Bronchial epithelial cell (primary cell): Measurements from ENCODE around the gene RFC4. TPM values are rescaled to one million over a fixed set of nuclear protein-coding genes. Genes with fewer than 3 reads are reported as not detected.

Experiments
- DNase-seq: peaks from one replicate; pipeline ENCODE4 v3.0.0-alpha.2; 2010; ENCODE audit warnings: low read depth
- FAIRE-seq: peaks from 2 replicates; lab custom pipeline; 2011; peaks lifted over from hg19 to GRCh38; lab: Jason Lieb, UNC
- H3K27me3 ChIP-seq: 2 replicates; pipeline ENCODE4 v1.5.1; 2011; ENCODE audit warnings: low read length; ENCODE audit not compliant: control insufficient read depth, insufficient read depth
- H3K36me3 ChIP-seq: 2 replicates; pipeline ENCODE4 v1.5.1; 2011; ENCODE audit warnings: low read length; ENCODE audit not compliant: control insufficient read depth, insufficient read depth
- H3K4me3 ChIP-seq: 2 replicates; pipeline ENCODE4 v1.5.1; 2011; ENCODE audit warnings: mild to moderate bottlenecking, low read depth, low read length, control low read depth
- total RNA-seq: library from RNA; depleted of rRNA; stranded (reverse); fragments of >200 nt; gene quantifications from 2 replicates; pipeline ENCODE4 v1.2.1, GENCODE V29; 2014
- TF ChIP-seq, protein P1 (sequence below): IDR thresholded peaks from 2 replicates; pipeline ENCODE4 v1.5.1; 2011; ENCODE audit warnings: mild to moderate bottlenecking, moderate library complexity, low read length, control low read depth, inconsistent platforms; ENCODE audit not compliant: insufficient read depth, severe bottlenecking

The RFC4 gene
- total RNA-seq, 1 donor from 2014 or later, result 26.1 TPM

DNA sequence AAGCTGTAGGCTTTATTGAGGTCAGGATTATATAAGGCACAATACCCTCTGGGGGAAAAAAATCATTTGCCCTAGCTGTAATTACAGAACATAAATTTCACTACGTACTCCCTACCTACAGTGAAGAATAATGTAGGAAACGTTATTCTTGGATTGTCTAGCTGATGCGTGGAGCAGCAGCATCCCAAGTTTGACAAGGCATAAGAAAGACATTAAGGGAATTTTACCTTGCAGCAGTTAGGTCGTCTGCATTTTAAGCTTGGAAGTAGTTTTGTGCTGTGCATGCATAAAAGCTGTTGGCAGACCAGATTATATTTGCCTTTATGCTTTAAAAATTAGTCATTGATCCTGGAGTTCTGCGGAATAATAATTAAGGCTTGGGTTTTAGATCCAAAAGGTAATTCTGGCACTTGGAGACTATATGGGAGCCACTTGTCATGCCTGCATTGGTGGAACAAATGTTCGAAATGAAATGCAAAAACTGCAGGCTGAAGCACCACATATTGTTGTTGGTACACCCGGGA lies 20.7 kb downstream of the RFC4 start:
- H3K4me3 ChIP-seq, result peak overlapping the region; percentile 88
- TF ChIP-seq, protein P1, sequence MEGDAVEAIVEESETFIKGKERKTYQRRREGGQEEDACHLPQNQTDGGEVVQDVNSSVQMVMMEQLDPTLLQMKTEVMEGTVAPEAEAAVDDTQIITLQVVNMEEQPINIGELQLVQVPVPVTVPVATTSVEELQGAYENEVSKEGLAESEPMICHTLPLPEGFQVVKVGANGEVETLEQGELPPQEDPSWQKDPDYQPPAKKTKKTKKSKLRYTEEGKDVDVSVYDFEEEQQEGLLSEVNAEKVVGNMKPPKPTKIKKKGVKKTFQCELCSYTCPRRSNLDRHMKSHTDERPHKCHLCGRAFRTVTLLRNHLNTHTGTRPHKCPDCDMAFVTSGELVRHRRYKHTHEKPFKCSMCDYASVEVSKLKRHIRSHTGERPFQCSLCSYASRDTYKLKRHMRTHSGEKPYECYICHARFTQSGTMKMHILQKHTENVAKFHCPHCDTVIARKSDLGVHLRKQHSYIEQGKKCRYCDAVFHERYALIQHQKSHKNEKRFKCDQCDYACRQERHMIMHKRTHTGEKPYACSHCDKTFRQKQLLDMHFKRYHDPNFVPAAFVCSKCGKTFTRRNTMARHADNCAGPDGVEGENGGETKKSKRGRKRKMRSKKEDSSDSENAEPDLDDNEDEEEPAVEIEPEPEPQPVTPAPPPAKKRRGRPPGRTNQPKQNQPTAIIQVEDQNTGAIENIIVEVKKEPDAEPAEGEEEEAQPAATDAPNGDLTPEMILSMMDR, result no peak
- DNase-seq, result no peak
- H3K27me3 ChIP-seq, result no peaks in the 10 kb centered on the region
- H3K36me3 ChIP-seq, result peaks cover 28% of the 10 kb centered on the region
- FAIRE-seq, result no peak

DNA sequence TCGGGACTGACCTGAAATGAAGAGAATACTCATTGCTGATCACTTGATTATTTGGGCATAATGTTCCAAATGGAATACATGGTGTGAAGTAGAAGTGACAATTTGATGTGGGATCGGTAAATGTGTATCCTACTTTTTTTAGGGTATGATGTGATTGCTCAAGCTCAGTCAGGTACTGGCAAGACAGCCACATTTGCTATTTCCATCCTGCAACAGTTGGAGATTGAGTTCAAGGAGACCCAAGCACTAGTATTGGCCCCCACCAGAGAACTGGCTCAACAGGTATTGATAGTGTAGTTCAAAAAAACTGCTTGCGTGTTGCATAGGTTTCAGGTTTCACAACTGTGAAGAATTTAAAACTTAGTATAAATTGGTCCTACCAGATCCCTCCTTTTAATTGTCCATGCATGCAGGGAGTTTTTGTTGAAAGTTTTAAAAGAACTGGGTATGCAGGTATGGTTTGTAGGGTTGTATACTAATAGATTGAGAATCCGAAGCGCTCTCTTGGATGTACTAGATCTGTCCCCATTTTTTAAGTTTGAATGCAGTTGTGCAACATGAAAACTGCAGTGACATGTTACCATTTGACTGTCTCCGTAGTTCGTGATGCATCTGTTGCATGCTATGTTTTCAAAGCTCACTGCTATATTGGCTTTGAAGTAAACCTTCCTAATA lies 21.3 kb downstream of the RFC4 start:
- Histone ChIP-seq H3K4me3 (peak overlapping the region; percentile 88), H3K27me3 (no peaks in the 10 kb centered on the region), H3K36me3 (peaks cover 28% of the 10 kb centered on the region)
- TF ChIP-seq, protein P1, result no peak
- DNase-seq (no peak), FAIRE-seq (no peak)

DNA sequence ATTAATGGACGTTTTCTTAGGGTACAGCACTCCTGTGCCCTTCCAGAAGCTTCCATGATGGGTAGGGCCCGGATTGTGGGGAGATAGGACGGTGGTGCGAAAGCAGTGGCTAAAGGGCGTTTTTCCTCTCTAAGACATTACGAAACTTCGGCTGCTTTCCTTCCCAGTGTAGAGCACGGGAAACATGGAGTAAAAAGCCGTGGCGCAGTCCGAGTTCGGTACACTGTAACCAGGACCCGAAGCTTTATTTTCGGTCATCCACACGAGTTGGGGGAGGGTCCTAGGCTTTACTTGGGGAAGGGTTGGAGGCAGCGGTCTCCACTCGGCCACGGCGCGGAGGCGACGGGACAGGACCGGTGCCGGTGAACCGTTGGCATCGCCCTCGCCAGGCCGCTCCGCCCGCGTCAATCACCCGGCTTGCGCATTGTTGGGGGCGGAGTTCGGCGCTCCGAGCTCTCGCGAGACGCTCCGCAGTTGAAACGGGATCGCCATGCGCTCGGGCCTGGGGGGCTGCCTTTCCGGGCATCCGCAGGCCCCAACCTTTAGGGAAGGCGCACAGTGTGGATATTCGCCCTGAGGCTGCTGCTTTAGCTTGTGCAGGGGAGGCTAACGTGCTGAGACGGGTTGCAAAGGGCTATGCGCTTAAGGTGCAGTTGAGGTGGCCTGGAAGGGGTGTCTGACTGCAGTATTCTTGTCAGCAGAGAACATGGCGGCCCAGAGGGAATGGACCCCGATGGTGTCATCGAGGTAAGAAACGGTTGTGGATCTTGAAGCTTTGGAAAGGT lies 22.4 kb downstream of the RFC4 start:
- TF ChIP-seq, protein P1, result no peak
- DNase-seq (peak; percentile 39), FAIRE-seq (no peak)
- peak overlapping the region; percentile 88 for H3K4me3 ChIP-seq
- peaks cover 27% of the 10 kb centered on the region for H3K36me3 ChIP-seq
- no peaks in the 10 kb centered on the region for H3K27me3 ChIP-seq

DNA sequence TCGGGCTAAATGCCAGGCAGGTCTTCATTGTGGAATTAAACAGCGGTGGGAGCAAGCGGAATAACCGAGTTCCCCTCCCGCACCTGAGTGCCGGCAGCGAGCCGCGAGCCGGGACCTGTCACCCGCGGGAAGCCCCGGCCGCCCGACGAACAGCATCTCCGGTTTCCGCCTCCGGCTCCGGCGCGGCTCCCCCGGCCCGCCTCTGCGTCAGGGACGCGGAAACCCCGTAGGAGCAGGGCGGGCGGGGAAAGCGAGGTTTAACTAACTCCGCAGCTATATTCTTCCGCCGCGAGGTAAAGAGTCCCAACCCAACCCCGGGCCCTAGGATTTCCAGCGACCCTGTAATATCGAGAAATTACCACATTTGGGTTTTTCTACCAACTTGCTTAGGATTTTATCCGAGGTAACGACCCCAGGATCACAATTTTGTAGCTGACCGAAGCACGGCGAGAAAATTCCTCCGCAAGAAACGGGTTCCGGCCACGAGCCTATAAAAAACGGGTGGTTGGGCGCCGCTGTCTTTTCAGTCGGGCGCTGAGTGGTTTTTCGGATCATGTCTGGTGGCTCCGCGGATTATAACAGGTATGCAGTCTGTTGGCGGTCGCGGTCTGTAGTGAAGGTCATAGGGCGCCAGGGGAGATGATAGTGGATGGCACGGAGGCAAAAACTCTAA lies 23.1 kb downstream of the RFC4 start, which contains the start of gene EIF4A2:
EIF4A2 (plus strand) TSS at position 520 of the 673 bp plus-strand sequence; CDS start at position 554, 34 bp downstream.
- FAIRE-seq (no peak), DNase-seq (peak; percentile 66)
- Histone ChIP-seq H3K27me3 (no peaks in the 10 kb centered on the region), H3K36me3 (peaks cover 23% of the 10 kb centered on the region), H3K4me3 (peak within 1 kb of the TSS; percentile 88)
- TF ChIP-seq, protein P1, result no peak

DNA sequence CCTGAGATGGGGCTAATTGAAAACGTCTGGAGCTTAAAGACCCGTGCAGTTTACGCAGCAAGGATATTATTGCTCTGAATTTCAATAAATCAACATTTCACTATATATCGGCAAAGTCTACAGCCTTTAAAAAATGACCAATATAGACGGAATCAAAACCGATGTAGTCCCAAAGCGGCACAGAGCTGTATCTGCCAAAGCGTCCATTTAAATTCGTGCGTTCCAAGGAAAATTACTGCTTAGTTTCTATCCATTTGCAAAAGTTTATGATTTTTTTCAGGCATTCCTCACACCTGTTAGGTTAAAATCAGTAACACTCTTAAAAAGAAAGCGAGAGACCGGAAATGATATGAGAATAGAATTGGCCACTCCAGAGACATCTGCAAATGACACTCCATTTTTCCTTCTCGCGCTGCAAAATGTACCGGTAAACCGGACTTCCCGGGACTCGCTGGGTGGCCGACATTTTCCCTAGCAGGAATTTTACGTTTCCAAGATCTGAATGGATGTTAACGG lies 23.7 kb downstream of the RFC4 start:
- Histone ChIP-seq H3K27me3 (no peaks in the 10 kb centered on the region), H3K36me3 (peaks cover 20% of the 10 kb centered on the region), H3K4me3 (peak overlapping the region; percentile 88)
- FAIRE-seq, result no peak
- no peak for DNase-seq
- TF ChIP-seq, protein P1, result no peak
